GM03348 (cell line): ENCODE measurements around the gene ZNF292.
"Not testable (repeated sequence)": the region's sequence is repeated elsewhere in the genome, so short reads cannot be mapped to it uniquely, and the experiment has no call there.

ENCODE experiments used
- DNase-seq: peaks from one replicate; pipeline ENCODE4 v3.0.0; 2012; ENCODE audit warnings: low spot score

ZNF292 gene

GRCh38 chr6:87213364-87213763 is 58.0 kb downstream of the ZNF292 start:
- DNase-seq, result no peak

- no peak for DNase-seq
Measured at GRCh38 chr6:87214831-87215230, 59.5 kb downstream of the ZNF292 start.

- no peak for DNase-seq
Measured at GRCh38 chr6:87220997-87221396, 65.6 kb downstream of the ZNF292 start.

GRCh38 chr6:87222676-87223075 is 67.3 kb downstream of the ZNF292 start:
- DNase-seq, result no peak

- DNase-seq, result no peak
Measured at GRCh38 chr6:87224971-87225370, 69.6 kb downstream of the ZNF292 start.

- no peak for DNase-seq
Measured at GRCh38 chr6:87225511-87225910, 70.1 kb downstream of the ZNF292 start.

GRCh38 chr6:87225937-87226336 is 70.6 kb downstream of the ZNF292 start:
- no peak for DNase-seq

- DNase-seq, result no peak
Measured at GRCh38 chr6:87230801-87231200, 75.4 kb downstream of the ZNF292 start.

GRCh38 chr6:87237804-87238203 is 82.4 kb downstream of the ZNF292 start:
- DNase-seq, result peak; percentile 63

GRCh38 chr6:87239098-87239635 is 83.8 kb downstream of the ZNF292 start:
- DNase-seq, result not testable (repeated sequence)

- no peak for DNase-seq
Measured at GRCh38 chr6:87241304-87241703, 85.9 kb downstream of the ZNF292 start.

GRCh38 chr6:87242311-87242710 is 86.9 kb downstream of the ZNF292 start:
- no peak for DNase-seq

GRCh38 chr6:87243812-87244211 is 88.4 kb downstream of the ZNF292 start:
- DNase-seq, result no peak

GRCh38 chr6:87244380-87244779 is 89.0 kb downstream of the ZNF292 start:
- no peak for DNase-seq

GRCh38 chr6:87250019-87250418 is 94.7 kb downstream of the ZNF292 start:
- no peak for DNase-seq

GRCh38 chr6:87251225-87251624 is 95.9 kb downstream of the ZNF292 start:
- no peak for DNase-seq

- DNase-seq, result no peak
Measured at GRCh38 chr6:87251725-87252124, 96.4 kb downstream of the ZNF292 start.

GRCh38 chr6:87257046-87257445 is 101.7 kb downstream of the ZNF292 start:
- DNase-seq, result no peak

- no peak for DNase-seq
Measured at GRCh38 chr6:87257565-87257964, 102.2 kb downstream of the ZNF292 start.

- no peak for DNase-seq
Measured at GRCh38 chr6:87257975-87258374, 102.6 kb downstream of the ZNF292 start.

- DNase-seq, result no peak
Measured at GRCh38 chr6:87259791-87260190, 104.4 kb downstream of the ZNF292 start.

- DNase-seq, result no peak
Measured at GRCh38 chr6:87261534-87261933, 106.2 kb downstream of the ZNF292 start.

GRCh38 chr6:87264481-87264880 is 109.1 kb downstream of the ZNF292 start:
- no peak for DNase-seq

- peak; percentile 85 for DNase-seq
Measured at GRCh38 chr6:87274660-87275274, 119.4 kb downstream of the ZNF292 start.
